ENCODE results near the gene PCK1.

PCK1 gene

DNA sequence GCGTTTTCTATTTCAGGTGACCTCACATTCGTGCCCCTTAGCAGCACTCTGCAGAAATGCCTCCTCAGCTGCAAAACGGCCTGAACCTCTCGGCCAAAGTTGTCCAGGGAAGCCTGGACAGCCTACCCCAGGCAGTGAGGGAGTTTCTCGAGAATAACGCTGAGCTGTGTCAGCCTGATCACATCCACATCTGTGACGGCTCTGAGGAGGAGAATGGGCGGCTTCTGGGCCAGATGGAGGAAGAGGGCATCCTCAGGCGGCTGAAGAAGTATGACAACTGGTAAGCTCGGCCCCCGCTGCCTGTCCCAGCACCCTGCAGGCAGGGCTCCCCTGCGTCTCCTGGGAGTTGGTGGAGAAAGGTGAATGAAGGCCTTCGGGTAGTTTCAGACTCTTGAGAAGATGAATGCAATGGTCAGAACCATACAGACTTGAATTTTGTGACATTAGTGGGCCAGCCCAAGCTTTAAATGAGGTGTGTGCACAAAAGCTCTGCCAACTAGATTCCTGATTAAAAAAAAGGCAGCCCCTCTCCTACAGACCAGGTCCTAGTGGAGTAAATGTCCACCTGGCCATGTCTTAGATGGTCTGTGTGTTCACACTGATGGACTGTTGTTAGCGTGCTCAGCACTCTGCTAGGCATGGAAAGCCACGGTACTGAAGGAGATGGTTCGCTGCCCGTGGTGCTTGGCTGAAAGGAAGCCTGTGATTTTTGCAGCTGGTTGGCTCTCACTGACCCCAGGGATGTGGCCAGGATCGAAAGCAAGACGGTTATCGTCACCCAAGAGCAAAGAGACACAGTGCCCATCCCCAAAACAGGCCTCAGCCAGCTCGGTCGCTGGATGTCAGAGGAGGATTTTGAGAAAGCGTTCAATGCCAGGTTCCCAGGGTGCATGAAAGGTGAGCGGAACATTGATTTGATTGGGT, 708 bp downstream of the PCK1 start:
- no peak for DNase-seq

DNA sequence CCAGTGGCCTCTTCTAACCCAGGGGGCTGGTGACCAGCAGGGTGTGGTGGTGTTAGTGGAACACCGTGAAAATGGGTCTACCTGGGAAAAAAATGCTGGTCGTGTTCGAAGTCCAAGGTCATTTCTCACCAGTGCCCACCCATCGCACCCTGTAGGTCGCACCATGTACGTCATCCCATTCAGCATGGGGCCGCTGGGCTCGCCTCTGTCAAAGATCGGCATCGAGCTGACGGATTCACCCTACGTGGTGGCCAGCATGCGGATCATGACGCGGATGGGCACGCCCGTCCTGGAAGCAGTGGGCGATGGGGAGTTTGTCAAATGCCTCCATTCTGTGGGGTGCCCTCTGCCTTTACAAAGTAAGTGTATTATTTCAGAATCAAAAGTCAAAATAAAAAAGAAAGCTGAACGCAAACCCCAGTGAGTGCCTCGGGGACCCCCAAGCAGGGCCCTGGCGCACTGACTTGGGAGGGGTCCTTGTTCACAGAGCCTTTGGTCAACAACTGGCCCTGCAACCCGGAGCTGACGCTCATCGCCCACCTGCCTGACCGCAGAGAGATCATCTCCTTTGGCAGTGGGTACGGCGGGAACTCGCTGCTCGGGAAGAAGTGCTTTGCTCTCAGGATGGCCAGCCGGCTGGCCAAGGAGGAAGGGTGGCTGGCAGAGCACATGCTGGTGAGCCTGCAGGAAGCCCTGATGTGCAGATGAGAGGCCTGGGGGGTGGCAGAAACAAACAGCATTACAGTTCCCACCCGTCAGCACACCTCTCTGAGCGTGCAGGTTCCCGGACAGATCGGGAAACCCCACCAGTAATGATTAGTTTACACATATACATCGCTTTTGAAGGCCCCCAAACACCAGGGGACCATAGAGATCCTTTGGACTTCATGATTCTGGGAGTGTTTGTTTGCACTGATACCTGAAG, 1.9 kb downstream of the PCK1 start:
- no peak for DNase-seq

DNA sequence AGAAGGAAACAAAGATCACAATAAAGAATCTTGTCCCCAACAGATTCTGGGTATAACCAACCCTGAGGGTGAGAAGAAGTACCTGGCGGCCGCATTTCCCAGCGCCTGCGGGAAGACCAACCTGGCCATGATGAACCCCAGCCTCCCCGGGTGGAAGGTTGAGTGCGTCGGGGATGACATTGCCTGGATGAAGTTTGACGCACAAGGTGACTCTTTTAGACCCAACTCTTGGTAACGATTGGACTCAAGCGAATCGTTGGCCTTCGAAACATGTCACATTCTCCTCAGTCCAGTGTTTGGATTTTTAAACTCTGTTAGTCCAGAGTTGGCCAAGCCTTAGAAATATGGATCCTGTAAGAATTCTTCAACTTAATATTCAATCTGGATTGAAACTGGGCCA, 2.6 kb downstream of the PCK1 start:
- no peak for DNase-seq

DNA sequence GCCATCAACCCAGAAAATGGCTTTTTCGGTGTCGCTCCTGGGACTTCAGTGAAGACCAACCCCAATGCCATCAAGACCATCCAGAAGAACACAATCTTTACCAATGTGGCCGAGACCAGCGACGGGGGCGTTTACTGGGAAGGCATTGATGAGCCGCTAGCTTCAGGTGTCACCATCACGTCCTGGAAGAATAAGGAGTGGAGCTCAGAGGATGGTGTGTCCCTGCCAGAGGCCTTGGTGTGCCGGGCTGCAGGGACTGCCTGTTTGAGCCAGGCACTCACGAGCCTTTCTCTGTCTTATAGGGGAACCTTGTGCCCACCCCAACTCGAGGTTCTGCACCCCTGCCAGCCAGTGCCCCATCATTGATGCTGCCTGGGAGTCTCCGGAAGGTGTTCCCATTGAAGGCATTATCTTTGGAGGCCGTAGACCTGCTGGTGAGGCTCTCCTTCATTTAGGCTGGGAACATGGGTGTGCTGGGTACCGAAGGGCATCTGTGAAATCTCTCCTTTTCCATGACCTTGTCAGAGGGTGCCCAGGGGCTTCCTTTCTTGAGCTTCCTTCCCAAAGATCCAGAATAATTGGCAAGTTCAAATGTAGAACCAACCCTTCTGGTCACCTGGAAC, 3.4 kb downstream of the PCK1 start:
- no peak for DNase-seq

DNA sequence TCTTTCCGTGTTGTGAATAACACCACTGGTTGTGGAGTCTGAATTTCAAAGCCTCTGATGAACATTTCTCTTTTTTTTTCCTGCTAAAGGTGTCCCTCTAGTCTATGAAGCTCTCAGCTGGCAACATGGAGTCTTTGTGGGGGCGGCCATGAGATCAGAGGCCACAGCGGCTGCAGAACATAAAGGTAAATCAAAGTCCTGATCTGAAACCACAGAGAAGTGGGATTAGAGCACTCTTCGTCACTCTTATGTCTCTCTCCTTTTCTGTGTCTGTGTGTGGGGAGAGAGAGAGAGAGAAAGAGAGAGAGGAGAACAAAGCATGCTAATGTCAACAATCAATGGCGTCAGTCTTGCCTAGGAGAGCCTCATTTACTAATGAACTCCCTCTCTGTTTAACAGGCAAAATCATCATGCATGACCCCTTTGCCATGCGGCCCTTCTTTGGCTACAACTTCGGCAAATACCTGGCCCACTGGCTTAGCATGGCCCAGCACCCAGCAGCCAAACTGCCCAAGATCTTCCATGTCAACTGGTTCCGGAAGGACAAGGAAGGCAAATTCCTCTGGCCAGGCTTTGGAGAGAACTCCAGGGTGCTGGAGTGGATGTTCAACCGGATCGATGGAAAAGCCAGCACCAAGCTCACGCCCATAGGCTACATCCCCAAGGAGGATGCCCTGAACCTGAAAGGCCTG, 4.2 kb downstream of the PCK1 start:
- no peak for DNase-seq

DNA sequence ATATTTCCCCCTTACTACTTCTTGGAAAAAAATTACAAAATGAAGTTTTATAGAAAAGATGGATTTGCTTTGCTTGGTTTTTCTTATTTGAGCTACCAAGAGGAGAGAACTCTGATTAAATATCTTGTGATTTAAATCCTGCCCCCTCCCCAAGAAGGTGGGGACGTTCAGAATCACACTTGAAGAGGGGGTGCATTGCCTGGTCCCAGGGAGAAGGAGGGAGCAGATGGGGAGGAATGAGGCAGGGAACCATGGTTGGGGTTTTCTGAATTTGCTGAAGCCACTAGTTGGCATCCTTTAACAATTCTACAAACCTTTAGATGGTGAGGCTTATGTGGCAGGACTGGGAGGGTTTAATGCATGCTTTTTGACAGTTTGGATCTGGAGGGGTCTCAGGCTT, 5.5 kb downstream of the PCK1 start:
- DNase-seq, result no peak

DNA sequence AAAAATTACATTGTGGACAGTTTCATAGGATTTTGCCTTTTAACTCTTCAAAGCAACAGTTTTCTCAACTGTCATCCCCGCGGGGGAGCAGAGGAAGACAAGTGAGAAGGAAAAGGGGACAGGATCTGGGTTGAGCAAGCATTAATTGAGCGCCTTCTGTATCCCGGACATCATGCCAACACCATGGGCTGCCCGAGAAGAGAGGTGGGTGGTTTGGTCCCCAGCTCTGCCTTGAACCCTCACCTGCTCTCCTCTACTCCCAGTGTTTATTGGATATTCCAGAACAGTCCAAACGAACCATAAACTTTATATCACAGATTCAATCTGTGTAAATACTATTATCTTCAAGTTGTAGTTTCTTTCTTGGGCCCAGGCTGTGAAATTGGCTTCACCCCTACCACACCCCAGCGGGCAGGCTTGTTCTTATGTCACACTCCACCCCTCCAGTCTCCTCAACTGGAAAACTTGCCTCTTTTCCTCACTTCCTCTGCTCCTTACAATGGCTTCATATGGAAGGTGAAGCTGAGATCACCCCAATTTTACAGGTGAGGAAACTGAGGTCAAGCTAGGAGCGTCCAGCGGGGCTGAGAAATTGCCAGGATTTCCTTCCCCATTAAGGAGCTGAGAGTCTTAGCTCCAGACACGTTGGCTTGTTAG, 6.0 kb downstream of the PCK1 start:
- no peak for DNase-seq

DNA sequence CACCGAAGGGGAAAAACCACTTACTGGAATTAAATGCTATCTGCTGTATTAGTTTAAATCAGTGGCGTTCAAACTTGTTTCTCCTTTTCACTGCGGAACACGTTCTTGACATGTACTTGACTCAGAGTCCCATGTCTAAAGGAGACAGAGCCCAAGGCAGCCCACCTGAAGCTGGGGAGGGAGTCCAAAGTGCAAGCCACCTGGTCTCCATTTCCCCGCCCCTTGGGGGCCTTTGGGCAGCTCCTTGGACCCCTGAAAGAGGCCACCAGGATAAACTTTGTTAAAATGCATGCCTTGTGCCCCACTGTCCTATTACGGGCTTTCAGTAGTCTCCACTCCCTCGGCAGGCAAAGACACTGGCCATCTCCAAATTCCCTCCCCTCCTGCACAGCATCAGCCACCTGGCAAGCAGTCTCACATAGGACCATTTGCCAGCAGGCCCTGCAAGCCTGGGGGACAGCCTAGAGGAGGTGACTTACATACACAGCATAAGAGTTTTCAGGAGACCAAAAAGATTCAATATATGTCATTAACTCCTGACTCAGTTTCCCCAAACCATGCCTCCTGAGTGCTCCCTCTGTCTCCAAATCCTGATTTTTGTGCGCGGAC, 6.7 kb downstream of the PCK1 start:
- no peak for DNase-seq

DNA sequence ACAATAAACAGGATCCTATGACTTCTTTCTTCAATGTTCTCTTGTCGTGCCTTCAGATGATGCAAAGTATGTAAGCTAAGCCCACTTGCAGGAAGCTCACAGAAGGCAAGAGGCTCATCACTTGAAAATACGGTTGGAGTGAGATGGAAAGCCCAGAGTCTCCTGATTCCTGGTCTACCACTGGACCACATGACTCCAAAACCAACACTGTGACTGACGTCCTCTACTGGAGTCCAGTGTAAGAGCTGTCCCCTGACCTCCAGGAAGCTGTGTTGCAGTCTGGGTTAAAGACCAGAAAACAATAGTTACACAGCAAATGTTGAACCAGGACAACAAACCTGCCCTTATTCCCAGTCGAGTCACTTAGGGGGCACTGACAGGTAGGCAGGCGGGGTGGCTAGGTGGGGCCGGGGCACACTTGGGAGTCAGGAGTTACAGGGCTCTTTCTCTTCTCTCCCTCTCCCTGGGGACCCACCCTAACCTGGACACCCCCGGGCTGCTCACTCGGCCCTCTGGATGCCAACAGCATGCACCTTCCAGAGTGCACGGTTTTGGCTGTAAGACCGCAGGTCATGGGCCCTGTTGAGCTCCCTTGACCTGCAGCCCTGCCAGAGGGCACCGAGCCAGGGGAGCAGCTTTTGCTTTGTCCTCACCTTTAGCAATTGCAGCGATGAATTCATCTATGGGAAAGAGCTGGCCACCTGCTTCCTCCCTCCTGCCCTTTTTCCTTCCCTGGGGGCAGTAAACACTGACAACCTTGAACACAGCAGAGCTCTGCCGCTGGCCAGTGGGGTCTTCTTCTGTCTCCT, 7.4 kb downstream of the PCK1 start:
- DNase-seq, result no peak

DNA sequence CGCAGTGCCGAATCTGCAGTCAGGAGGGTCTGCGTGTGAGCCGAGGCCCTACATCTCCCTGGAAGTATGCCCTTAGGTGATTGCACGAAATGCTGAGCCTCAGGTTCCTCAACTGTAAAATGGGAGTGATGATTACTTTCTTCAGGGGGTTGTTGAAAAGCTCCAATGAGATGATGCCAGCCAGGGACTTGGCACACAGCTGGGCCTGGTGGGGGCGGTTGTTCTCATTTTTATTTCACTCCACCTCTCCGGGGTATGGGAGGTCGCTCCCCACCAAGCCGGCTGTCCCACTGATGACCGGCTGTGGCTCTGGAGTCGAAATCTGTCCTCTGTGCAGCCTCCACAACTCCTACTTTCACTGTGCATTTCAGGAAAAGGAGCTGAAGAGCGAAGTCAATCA, 8.1 kb downstream of the PCK1 start:
- DNase-seq, result no peak

DNA sequence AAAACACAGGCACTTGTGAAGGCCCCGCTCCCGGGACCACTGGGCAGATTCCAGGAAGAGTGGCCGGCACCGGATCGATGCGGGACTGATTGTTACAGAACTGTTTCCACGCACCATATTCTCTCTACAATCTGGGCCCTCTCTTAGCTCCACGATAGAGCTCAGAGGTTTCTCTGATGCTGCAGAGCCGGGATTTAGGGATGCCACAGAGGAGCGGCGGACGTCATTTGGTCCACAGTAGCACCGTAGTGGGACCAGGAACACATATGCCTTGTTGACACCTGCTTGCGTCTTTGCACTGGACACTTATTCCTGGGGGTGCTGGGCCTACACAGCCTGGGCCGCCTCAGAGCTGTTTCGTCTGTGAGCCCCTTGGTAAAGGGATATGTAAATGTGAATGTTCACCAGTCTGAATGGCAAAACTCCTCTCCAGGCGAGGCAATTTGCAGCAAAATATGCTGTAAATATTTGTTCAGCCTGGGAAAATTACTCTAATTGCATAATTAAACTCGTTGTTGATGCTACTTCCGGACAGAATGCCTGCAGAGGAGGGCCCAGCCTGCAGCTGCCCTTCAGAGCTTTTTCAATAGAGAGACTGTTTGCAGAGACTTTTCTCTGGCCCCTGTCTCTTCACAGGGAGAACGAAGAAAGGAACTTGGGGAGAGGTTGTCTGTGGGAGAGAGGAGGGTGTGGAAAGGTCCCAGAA, 9.4 kb downstream of the PCK1 start:
- no peak for DNase-seq

DNA sequence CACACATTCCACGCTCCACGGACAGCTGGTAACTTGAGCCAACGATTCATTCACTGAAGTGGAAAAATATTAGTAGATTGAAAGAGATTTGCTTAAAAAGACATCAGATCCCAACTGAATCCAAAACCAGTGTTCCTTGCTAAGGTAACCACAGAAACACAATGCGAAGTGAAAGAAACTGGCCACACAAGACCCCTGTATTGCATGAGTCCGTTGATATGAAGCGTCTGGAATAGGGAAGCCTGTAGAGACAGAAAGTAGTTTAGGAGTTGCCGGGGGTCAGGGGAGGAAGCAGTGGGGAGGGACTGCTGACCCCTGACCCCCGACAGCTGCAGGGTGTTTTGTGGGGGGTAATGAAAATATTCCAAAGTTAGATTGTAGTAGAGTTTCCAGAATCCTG, 10.0 kb downstream of the PCK1 start:
- no peak for DNase-seq

DNA sequence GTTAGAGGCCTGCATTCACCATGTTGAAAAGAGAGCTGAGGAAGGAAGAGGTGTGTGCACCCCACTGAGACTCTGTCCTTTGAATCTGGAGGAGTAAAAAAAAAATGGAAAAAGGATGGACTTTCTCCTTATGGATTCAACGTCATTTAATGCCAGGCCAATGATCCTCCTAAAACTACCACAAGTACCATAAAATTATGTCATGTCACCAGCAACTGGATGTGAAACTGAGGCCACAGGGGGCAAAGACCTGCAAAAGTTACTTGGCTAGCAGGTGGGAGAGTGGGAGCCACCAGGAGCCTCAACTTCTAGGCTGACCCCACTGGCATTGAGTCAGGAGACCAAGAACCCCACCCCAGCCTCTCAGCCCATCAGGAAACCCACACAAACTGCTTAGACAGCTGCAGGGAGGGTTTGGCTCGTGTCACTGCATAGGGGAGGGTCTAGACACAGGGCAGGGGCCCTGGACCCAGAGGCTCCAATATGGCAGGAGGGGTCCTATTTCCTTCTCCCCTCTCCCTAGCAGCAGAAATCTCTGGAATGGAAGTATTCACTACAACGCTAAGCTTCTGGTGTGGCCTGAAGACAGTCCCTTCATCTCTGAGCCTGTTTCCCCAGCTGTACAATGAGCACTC, 11.0 kb downstream of the PCK1 start:
- DNase-seq, result no peak

DNA sequence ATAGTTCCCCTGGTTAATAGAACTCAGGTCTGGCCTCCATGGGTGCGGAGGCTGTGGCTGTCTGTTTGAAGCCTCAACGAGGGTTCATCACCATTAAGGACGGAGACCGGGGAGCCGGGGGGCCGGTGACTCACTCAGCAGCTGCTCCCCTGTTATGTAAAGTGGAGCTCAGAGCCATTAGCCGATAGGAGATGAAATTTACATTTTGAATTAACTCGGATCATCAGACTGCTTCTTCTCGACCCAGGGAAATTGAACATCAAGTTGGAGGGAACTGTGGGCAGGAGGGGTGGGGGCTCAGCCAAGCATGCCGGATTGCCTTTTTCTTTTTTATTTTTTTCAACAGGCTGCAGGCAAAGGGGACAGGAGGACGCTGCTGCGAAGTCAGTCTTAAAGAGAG, 12.3 kb downstream of the PCK1 start:
- no peak for DNase-seq

DNA sequence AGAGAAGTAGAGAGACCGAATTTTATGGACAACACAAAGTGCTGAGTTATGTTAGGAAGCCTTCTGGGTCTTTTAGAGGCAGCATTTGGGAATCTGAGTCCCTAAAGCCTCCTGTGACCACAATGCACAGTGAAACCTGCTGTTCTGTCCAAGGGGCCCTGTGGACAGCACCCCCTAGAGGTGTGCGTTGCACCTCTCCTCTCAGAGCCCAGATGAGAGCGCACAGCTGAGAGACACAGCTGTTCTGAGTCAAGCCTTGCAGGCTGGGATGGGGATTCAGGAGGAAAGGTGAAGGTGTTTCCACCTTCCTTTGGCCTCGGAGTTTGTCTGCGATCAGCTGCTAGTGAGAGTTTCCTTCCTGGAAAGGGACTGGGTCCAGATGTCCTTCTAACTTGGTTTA, 13.0 kb downstream of the PCK1 start:
- DNase-seq, result peak; percentile 3

DNA sequence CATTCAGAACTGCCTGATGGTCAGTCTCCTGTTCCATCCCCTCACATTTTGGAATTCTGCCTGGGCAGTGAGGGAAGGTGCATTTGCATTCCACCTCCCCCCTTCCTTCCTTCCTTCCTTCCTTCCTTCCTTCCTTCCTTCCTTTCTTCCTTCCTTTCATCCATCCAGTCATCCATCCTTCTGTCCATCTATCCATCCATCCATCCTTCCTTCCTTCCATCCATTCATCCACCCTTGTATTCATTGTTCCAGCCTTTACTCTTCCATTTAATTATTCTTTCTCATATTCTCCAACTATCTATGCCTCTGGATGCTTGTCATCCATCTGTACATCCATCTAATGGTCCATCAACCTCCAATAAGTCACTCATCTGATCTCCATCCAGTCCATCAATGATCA, 14.0 kb downstream of the PCK1 start:
- no peak for DNase-seq

DNA sequence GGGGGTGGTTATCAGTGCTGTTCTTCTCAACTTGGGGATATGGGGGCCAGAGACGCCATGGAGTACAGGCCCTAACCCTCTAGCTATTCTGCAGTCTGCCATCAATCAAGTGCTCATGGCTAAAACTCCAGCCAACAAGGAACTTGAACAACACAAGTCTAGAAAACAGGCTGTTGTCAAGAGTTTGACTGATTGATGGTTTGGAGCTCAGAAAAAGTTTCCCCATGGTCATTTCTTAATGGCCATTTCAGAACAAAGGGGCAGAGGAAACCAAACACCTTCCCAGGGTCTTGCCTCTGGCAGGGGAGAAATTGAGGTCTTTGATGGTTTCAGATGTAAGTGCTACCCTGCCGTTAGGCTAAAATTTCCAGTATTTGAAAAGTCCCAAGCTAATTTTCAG, 15.1 kb downstream of the PCK1 start:
- no peak for DNase-seq

DNA sequence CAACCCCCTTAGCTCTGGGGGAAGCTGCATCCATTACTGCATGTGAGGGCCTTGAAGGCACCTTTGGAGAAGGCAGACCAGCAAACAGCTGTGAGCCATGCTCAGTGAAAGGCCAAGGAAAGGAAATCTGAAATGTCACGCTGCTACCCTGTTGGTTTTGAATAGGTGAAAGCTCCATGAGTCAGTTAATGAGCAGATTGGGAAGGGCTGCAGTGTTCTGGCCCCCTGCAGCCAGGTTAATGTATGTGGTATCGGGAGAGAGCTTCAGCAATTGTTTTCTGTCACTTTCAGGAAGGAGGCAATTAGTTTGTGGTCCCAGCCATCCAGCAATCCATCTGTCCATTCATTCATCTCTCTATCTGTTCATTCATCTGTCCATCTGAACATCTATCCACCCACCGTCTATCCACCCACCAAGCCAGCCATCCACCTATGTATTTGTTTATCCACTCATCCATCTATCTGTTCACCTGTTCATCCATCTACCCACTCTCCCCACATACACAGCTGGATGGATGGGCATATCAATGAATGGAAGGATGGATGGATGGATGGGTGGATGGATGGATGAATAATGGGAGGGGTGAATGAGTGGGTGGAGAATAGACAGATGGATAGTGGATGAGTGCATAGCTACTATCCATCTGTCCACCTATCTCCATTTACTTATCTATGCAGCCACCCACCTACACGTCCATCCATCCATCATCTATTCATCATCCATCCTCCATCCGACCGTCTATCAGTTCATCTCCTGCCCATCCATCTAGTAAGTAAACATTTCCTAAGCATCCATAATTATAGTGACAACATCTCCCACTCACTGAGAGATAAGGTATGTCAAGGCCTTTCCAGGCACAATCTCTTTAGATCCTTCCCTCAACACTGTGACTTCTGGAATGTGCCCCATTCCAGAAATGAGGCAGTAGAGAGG, 16.0 kb downstream of the PCK1 start:
- no peak for DNase-seq

Data from OCI-M1 (cell line).